GM13977 (cell line): Measurements from ENCODE around the gene UBAP1.
"Not testable (repeated sequence)": the region's sequence is repeated elsewhere in the genome, so short reads cannot be mapped to it uniquely, and the experiment has no call there.

Experiments used
- DNase-seq: peaks from one replicate; pipeline ENCODE4 v3.0.0; 2012; ENCODE audit warnings: low spot score
- CTCF ChIP-seq: IDR thresholded peaks from 2 replicates; pipeline ENCODE4 v1.5.1; 2012; ENCODE audit warnings: mild to moderate bottlenecking, control low read depth; ENCODE audit not compliant: insufficient read depth; ENCODE audit errors: extremely low read depth, missing control alignments
- in situ Hi-C: fragments of 300-500 bp; cut with MboI; formaldehyde crosslinking; loops from one replicate; pipeline ENCODE4 v1.12.0; 2022; ENCODE audit warnings: low sequenced_read_pairs, low pct_unique_long_range_greater_than_20kb, mixed read lengths, inconsistent platforms; ENCODE audit not compliant: unreplicated experiment

The UBAP1 gene

GRCh38 chr9:34246453-34246852 is 67.6 kb downstream of the UBAP1 start:
- in situ Hi-C loops: no loop called here
- no peak for TF ChIP-seq CTCF
- DNase-seq: no peak

GRCh38 chr9:34247782-34248181 is 68.9 kb downstream of the UBAP1 start:
- DNase-seq, in situ Hi-C loops: not testable (repeated sequence)

- in situ Hi-C loops: no loop called here
Observed at GRCh38 chr9:34249274-34249673, 70.4 kb downstream of the UBAP1 start.

GRCh38 chr9:34250721-34251120 is 71.9 kb downstream of the UBAP1 start:
- TF ChIP-seq CTCF: no peak
- DNase-seq: no peak
- in situ Hi-C loops: no loop called here

More at GRCh38 chr9:34249274-34249673, 70.4 kb downstream of the UBAP1 start:
- TF ChIP-seq CTCF: no peak
- DNase-seq: no peak

- in situ Hi-C loops: no loop called here
- TF ChIP-seq CTCF: no peak
- no peak for DNase-seq
Observed at GRCh38 chr9:34252016-34252415, 73.2 kb downstream of the UBAP1 start.

GRCh38 chr9:34252670-34253459 is 74.0 kb downstream of the UBAP1 start:
- peak; percentile 95 for TF ChIP-seq CTCF
- in situ Hi-C loops: no loop called here
- DNase-seq: peak; percentile 77

GRCh38 chr9:34253460-34253837 is 74.6 kb downstream of the UBAP1 start:
- TF ChIP-seq CTCF: no peak
- DNase-seq: no peak
- in situ Hi-C loops: no loop called here
